ENCODE data around the gene UBE2G2. TPM values are rescaled to one million over a fixed set of nuclear protein-coding genes. Genes with fewer than 3 reads are reported as not detected.

UBE2G2 gene
- total and polyA plus RNA-seq, 2 donors (not counting 3 experiments of a cell fraction or from before 2014, with no cell fraction given) = 95.0 to 114 TPM

DNA sequence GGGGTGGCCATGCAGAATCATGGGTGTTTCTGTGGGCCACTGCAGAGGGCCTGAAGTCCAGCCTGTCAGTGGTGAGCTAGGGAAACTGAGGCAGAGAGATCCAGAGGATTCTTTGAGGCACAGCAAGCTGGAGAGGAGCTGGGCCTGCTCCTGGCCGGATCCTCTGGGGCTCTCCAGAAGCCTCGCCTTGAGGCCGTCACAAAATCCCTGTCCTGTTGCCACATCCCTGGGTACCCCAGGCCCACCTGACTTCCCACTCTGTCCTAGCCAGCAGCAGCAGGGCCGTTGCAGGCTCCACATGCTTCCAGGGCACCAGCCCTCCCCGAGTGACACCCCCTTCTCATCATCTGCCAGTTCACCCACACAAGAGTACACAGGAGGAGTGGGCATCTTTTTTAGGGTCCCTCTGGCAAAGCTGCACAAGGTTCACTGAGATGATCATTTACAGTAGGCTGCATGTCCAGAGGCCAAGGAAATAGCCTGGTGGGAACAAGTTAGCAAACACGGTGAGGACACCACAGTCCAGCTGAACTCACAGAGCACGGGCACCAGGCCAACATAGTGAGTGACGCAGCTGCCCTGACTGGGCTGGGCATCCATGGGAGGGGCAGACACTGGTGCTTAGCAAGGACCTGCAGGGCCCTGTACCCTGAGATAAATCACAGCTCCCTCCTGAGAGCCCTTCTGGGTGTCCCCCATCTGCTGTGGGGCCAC lies 65.2 kb downstream of the UBE2G2 start:
- intact Hi-C loops (cut with micrococcal nuclease) (no loop called here), dilution Hi-C loops (cut with MboI; ENCODE audit: extremely low pct_ligation_motif_present, low sequenced_read_pairs) (no loop called here)
- Histone ChIP-seq H2AFZ (ENCODE audit: low read depth, low read length) (no peak overlapping the region), H3K4me2 (ENCODE audit: insufficient read depth, low read length) (no peak overlapping the region), H4K20me1 (replicated peaks; ENCODE audit: control insufficient read depth, extremely low read depth, insufficient read depth, low read length) (no peaks in the 10 kb centered on the region), H3K79me2 (ENCODE audit: control insufficient read depth, insufficient read depth, low read length) (no peaks in the 10 kb centered on the region), H3K27me3 (ENCODE audit: control insufficient read depth in 2 of 2, insufficient read depth in 2 of 2, low read length in 2 of 2) (peaks cover 5 to 9% of the 10 kb centered on the region in 2 experiments), H3K4me1 (ENCODE audit: control insufficient read depth, extremely low read depth, insufficient read depth, low read length) (no peaks in the 10 kb centered on the region), H3K36me3 (ENCODE audit: control insufficient read depth in 2 of 2, extremely low read depth in 1 of 2, insufficient read depth in 2 of 2, low read length in 2 of 2) (no peaks in the 10 kb centered on the region), H3K9me1 (replicated peaks; ENCODE audit: control insufficient read depth, extremely low read depth, insufficient read depth, low read length) (no peaks in the 10 kb centered on the region), H3K9me3 (replicated peaks; ENCODE audit: control insufficient read depth, insufficient read depth, low read length) (no peaks in the 10 kb centered on the region), H3K9ac (replicated peaks; ENCODE audit: extremely low read depth, insufficient read depth, low read length) (no peak overlapping the region), H3K4me3 (replicated peaks in 1 of 3; ENCODE audit: insufficient read depth in 1 of 3, low read depth in 1 of 3, low read length in 3 of 3) (no peak overlapping the region), H3K27ac (ENCODE audit: insufficient read depth, low read depth, low read length) (no peak overlapping the region)
- BruUV-seq (replicated peaks) = no TSS peak
- TF ChIP-seq MYC (IDR thresholded peaks at IDR 0.05; ENCODE audit: low read depth, low read length) (no peak), JUN (IDR thresholded peaks at IDR 0.05; ENCODE audit: borderline replicate concordance, insufficient read depth, insufficient read length, low read depth) (no peak), POLR2AphosphoS5 (IDR thresholded peaks at IDR 0.05; ENCODE audit: insufficient read depth, low read depth, low read length) (no peak), EZH2 (IDR thresholded peaks at IDR 0.05; ENCODE audit: borderline replicate concordance, low read depth, low read length, severe bottlenecking) (no peak), POLR2A (IDR thresholded peaks at IDR 0.05; ENCODE audit: low read depth, low read length) (no peak), GATA2 (IDR thresholded peaks at IDR 0.05; ENCODE audit: insufficient read depth, insufficient read length, low read depth, low read length) (no peak), FOS (IDR thresholded peaks at IDR 0.05; ENCODE audit: borderline replicate concordance, insufficient read depth, low read length) (no peak)
- TF ChIP-seq, protein P1, sequence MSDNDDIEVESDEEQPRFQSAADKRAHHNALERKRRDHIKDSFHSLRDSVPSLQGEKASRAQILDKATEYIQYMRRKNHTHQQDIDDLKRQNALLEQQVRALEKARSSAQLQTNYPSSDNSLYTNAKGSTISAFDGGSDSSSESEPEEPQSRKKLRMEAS (IDR thresholded peaks at IDR 0.05; ENCODE audit: insufficient read depth, insufficient read length) = no peak
- TF ChIP-seq, protein P2, sequence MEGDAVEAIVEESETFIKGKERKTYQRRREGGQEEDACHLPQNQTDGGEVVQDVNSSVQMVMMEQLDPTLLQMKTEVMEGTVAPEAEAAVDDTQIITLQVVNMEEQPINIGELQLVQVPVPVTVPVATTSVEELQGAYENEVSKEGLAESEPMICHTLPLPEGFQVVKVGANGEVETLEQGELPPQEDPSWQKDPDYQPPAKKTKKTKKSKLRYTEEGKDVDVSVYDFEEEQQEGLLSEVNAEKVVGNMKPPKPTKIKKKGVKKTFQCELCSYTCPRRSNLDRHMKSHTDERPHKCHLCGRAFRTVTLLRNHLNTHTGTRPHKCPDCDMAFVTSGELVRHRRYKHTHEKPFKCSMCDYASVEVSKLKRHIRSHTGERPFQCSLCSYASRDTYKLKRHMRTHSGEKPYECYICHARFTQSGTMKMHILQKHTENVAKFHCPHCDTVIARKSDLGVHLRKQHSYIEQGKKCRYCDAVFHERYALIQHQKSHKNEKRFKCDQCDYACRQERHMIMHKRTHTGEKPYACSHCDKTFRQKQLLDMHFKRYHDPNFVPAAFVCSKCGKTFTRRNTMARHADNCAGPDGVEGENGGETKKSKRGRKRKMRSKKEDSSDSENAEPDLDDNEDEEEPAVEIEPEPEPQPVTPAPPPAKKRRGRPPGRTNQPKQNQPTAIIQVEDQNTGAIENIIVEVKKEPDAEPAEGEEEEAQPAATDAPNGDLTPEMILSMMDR (IDR thresholded peaks at IDR 0.05; ENCODE audit: extremely low read depth in 1 of 2, insufficient read depth in 1 of 2, low read depth in 1 of 2, low read length in 2 of 2) = no peak
- DNase-seq (ENCODE audit: low read depth, low spot score) (no peak), FAIRE-seq (no peak)
- ChIA-PET CTCF (no interaction called here), POLR2A (no interaction called here)
